ENCODE results near the gene SAG.

- TF ChIP-seq, protein P1, sequence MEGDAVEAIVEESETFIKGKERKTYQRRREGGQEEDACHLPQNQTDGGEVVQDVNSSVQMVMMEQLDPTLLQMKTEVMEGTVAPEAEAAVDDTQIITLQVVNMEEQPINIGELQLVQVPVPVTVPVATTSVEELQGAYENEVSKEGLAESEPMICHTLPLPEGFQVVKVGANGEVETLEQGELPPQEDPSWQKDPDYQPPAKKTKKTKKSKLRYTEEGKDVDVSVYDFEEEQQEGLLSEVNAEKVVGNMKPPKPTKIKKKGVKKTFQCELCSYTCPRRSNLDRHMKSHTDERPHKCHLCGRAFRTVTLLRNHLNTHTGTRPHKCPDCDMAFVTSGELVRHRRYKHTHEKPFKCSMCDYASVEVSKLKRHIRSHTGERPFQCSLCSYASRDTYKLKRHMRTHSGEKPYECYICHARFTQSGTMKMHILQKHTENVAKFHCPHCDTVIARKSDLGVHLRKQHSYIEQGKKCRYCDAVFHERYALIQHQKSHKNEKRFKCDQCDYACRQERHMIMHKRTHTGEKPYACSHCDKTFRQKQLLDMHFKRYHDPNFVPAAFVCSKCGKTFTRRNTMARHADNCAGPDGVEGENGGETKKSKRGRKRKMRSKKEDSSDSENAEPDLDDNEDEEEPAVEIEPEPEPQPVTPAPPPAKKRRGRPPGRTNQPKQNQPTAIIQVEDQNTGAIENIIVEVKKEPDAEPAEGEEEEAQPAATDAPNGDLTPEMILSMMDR (IDR thresholded peaks at IDR 0.05; ENCODE audit: low read depth, low read length) = no peak
- no peak for TF ChIP-seq EZH2phosphoT487 (IDR thresholded peaks at IDR 0.05; ENCODE audit: low read depth)
Observed at GRCh38 chr2:233320470-233320869, 12.9 kb downstream of the SAG start.
